Measurements from ENCODE around the gene LEAP2. TPM values are rescaled to one million over a fixed set of nuclear protein-coding genes. Genes with fewer than 3 reads are reported as not detected.

The LEAP2 gene
- total RNA-seq, 1 donor from 2014 or later, result 3.6 TPM

DNA sequence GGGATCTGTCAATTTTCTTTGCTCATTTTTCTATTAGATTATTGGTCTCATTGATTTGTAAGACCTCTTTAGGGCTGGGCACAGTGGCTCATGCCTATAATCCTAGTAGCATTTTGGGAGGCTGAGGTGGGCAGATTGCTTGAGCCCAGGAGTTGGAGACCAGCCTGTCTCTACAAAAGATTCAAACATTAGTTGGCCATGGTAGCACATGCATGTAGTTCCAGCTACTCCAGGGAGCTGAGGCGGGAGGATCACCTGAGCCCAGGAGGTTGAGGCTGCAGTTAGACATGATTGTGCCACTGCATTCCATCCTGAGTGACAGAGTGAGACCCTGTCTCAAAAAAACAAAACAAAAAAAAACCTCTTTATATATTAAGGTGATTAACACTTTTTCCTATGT is 36.6 kb upstream of the LEAP2 start:
- H3K4me3 Mint-ChIP-seq, result no peak overlapping the region
- no peaks in the 10 kb centered on the region for H3K36me3 ChIP-seq
- no peaks in the 10 kb centered on the region for H3K9me3 Mint-ChIP-seq

DNA sequence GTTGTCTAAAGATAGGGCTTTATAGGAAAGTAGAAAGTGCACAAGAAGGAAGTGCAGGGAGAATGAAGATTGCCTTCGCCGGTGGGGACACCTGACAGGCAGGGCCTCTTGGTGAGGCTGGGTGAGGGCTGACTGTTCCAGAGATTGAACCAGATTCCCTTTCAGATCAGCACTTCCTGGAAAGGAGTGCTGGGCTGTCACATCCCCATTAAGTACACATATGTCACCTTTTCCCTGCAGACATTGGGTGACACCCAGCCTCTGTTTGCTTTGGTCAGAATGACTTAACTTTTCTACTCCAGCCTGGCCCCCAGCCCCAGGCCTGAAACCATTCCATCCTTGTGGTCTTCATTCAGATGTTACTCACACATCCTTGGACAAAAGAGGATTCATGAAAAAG is 35.6 kb upstream of the LEAP2 start:
- H3K36me3 Mint-ChIP-seq, result no peaks in the 10 kb centered on the region
- no peaks in the 10 kb centered on the region for H3K9me3 Mint-ChIP-seq

More for the DNA sequence above, 36.6 kb upstream of the LEAP2 start:
- TF ChIP-seq EZH2 (IDR thresholded peaks at IDR 0.05) (no peak), EZH2phosphoT487 (IDR thresholded peaks at IDR 0.05) (no peak)
- Histone ChIP-seq H3F3A (ENCODE audit: low read depth) (no peaks in the 10 kb centered on the region), H3K4me1 (peaks cover 8% of the 10 kb centered on the region), H2AFZ (replicated peaks) (no peak overlapping the region), H3K4me2 (no peak overlapping the region), H3K9me3 (ENCODE audit: low read depth) (no peaks in the 10 kb centered on the region), H4K20me1 (ENCODE audit: low read depth) (no peaks in the 10 kb centered on the region), H3K27ac (no peak overlapping the region), H3K4me3 (no peak overlapping the region), H3K9ac (no peak overlapping the region), H3K27me3 (peaks cover 23% of the 10 kb centered on the region), H3K79me2 (ENCODE audit: low read depth) (no peaks in the 10 kb centered on the region)
- Mint-ChIP-seq H3K27me3 (ENCODE audit: insufficient read depth, low read depth) (peaks cover 3% of the 10 kb centered on the region), H3K36me3 (no peaks in the 10 kb centered on the region), H3K4me1 (peaks cover 8% of the 10 kb centered on the region), H3K27ac (no peak overlapping the region)
- no peak for DNase-seq (ENCODE audit: low spot score)

GRCh38 chr5:132838516-132839282 is 34.8 kb upstream of the LEAP2 start:
- H3K27me3 Mint-ChIP-seq (ENCODE audit: insufficient read depth, low read depth), result peaks cover 2% of the 10 kb centered on the region
- no peak overlapping the region for H2AFZ ChIP-seq (replicated peaks)
- no peaks in the 10 kb centered on the region for H3F3A ChIP-seq (ENCODE audit: low read depth)
- peaks cover 5% of the 10 kb centered on the region for H3K27me3 ChIP-seq
- H3K9me3 ChIP-seq (ENCODE audit: low read depth), result no peaks in the 10 kb centered on the region
- H3K4me1 Mint-ChIP-seq, result peaks cover 8% of the 10 kb centered on the region
- H3K36me3 Mint-ChIP-seq, result no peaks in the 10 kb centered on the region
- H3K4me3 Mint-ChIP-seq, result no peak overlapping the region
- H3K9ac ChIP-seq, result no peak overlapping the region
- no peaks in the 10 kb centered on the region for H3K9me3 Mint-ChIP-seq
- H3K27ac ChIP-seq, result no peak overlapping the region
- H4K20me1 ChIP-seq (ENCODE audit: low read depth), result no peaks in the 10 kb centered on the region
- no peak overlapping the region for H3K4me3 ChIP-seq
- no peak for TF ChIP-seq EZH2 (IDR thresholded peaks at IDR 0.05)
- TF ChIP-seq EZH2phosphoT487 (IDR thresholded peaks at IDR 0.05), result no peak
- TF ChIP-seq CTCF (IDR thresholded peaks at IDR 0.05), result no peak
- peaks cover 8% of the 10 kb centered on the region for H3K4me1 ChIP-seq
- DNase-seq (ENCODE audit: low spot score), result no peak
- H3K36me3 ChIP-seq, result no peaks in the 10 kb centered on the region
- no peak overlapping the region for H3K4me2 ChIP-seq
- no peaks in the 10 kb centered on the region for H3K79me2 ChIP-seq (ENCODE audit: low read depth)
- H3K27ac Mint-ChIP-seq, result no peak overlapping the region

More for the DNA sequence above, 35.6 kb upstream of the LEAP2 start:
- Mint-ChIP-seq H3K27me3 (ENCODE audit: insufficient read depth, low read depth) (peaks cover 3% of the 10 kb centered on the region), H3K4me3 (no peak overlapping the region), H3K27ac (no peak overlapping the region), H3K4me1 (peaks cover 8% of the 10 kb centered on the region)
- DNase-seq (ENCODE audit: low spot score), result no peak
- H2AFZ ChIP-seq (replicated peaks), result no peak overlapping the region
- no peak for TF ChIP-seq EZH2phosphoT487 (IDR thresholded peaks at IDR 0.05)
- TF ChIP-seq EZH2 (IDR thresholded peaks at IDR 0.05), result no peak
- no peak for TF ChIP-seq CTCF (IDR thresholded peaks at IDR 0.05)
- no peaks in the 10 kb centered on the region for H3K36me3 ChIP-seq
- no peaks in the 10 kb centered on the region for H3K9me3 ChIP-seq (ENCODE audit: low read depth)
- peaks cover 13% of the 10 kb centered on the region for H3K27me3 ChIP-seq
- no peaks in the 10 kb centered on the region for H4K20me1 ChIP-seq (ENCODE audit: low read depth)
- H3K79me2 ChIP-seq (ENCODE audit: low read depth), result no peaks in the 10 kb centered on the region
- H3K4me1 ChIP-seq, result peaks cover 8% of the 10 kb centered on the region
- H3K9ac ChIP-seq, result no peak overlapping the region
- no peak overlapping the region for H3K4me3 ChIP-seq
- H3F3A ChIP-seq (ENCODE audit: low read depth), result no peaks in the 10 kb centered on the region
- H3K4me2 ChIP-seq, result no peak overlapping the region
- H3K27ac ChIP-seq, result no peak overlapping the region
